SK-N-SH (cell line): ENCODE data around the gene USP40. TPM values are rescaled to one million over a fixed set of nuclear protein-coding genes. Genes with fewer than 3 reads are reported as not detected.

Experiments
- CTCF ChIA-PET: fragments of 300-600, 350-600 bp; formaldehyde crosslinking; extraction: SDS; loops from one replicate; lab custom pipeline; 2021; lab: Yijun Ruan, JAX
- POLR2A ChIA-PET: fragments of 350-600 bp; sonication (Branson Sonifier 250); formaldehyde crosslinking; extraction: SDS; loops from one replicate; lab custom pipeline; 2020; ENCODE audit warnings: antibody characterized with exemption, inconsistent platforms; lab: Yijun Ruan, JAX
- DNase-seq: peaks from one replicate; pipeline ENCODE4 v3.0.0; 2012
- H2AFZ ChIP-seq: fragments of 200-600 bp; sonication (generic); 2 replicates; pipeline ENCODE4 v1.8.1; 2016; ENCODE audit warnings: antibody characterized with exemption, mild to moderate bottlenecking, low read depth
- H3F3A ChIP-seq: fragments of 200-600 bp; sonication (generic); replicated peaks from 2 replicates; pipeline ENCODE3; 2016; ENCODE audit warnings: antibody characterized with exemption, mild to moderate bottlenecking; ENCODE audit not compliant: insufficient read depth
- H3K27ac ChIP-seq, 2 experiments: fragments of 200-500 bp in 1 of 2; fragments of 200-600 bp in 1 of 2; sonication (Bioruptor generic) in 1 of 2; sonication (generic), shearing (Covaris generic) in 1 of 2; 2 replicates each; pipeline versions ENCODE4 v1.5.1 to v1.6.1; 2014 to 2016; ENCODE audit warnings: low read depth in 2 of 2, inconsistent platforms in 1 of 2, low read length in 1 of 2, mild to moderate bottlenecking in 1 of 2, mixed read lengths in 1 of 2
- H3K27me3 ChIP-seq: fragments of 200-600 bp; sonication (generic), shearing (Covaris generic); 2 replicates; pipeline ENCODE4 v1.6.1; 2016; ENCODE audit warnings: mixed run types; ENCODE audit not compliant: insufficient read depth
- H3K36me3 ChIP-seq, 2 experiments: fragments of 200-500 bp in 1 of 2; fragments of 200-600 bp in 1 of 2; sonication (Bioruptor generic) in 1 of 2; sonication (generic) in 1 of 2; replicated peaks in 1 of 2; 2 replicates each; pipeline versions ENCODE3 to v1.5.1; 2014 to 2016; ENCODE audit warnings: low read length in 1 of 2, mild to moderate bottlenecking in 1 of 2; ENCODE audit not compliant: insufficient read depth in 2 of 2, control insufficient read depth in 1 of 2
- H3K4me1 ChIP-seq, 2 experiments: fragments of 200-500 bp in 1 of 2; fragments of 200-600 bp in 1 of 2; sonication (Bioruptor generic) in 1 of 2; sonication (generic), shearing (Covaris generic) in 1 of 2; 2 replicates each; pipeline versions ENCODE4 v1.5.1 to v1.6.1; 2014 to 2016; ENCODE audit warnings: low read depth in 1 of 2, low read length in 1 of 2, mixed run types in 1 of 2; ENCODE audit not compliant: insufficient read depth in 2 of 2, control insufficient read depth in 1 of 2
- H3K4me2 ChIP-seq: fragments of 200-600 bp; sonication (generic), shearing (Covaris generic); 2 replicates; pipeline ENCODE4 v1.6.1; 2017; ENCODE audit warnings: mixed run types
- H3K4me3 ChIP-seq, 2 experiments: fragments of 200-500 bp in 1 of 2; fragments of 200-600 bp in 1 of 2; sonication (Bioruptor generic) in 1 of 2; sonication (generic), shearing (Covaris generic) in 1 of 2; 2 replicates each; pipeline versions ENCODE4 v1.5.1 to v1.8.1; 2014 to 2016; ENCODE audit warnings: low read depth in 2 of 2, inconsistent platforms in 1 of 2, low read length in 1 of 2, mild to moderate bottlenecking in 1 of 2, mixed read lengths in 1 of 2, moderate library complexity in 1 of 2
- H3K79me2 ChIP-seq: fragments of 200-600 bp; sonication (generic); 2 replicates; pipeline ENCODE4 v1.8.1; 2017; ENCODE audit warnings: mild to moderate bottlenecking; ENCODE audit not compliant: insufficient read depth
- H3K9ac ChIP-seq: fragments of 200-600 bp; sonication (generic); 2 replicates; pipeline ENCODE4 v1.6.1; 2017; ENCODE audit warnings: mixed run types
- H3K9me2 ChIP-seq: fragments of 200-600 bp; sonication (generic); 2 replicates; pipeline ENCODE4 v1.6.1; 2017; ENCODE audit warnings: mixed run types
- H3K9me3 ChIP-seq: fragments of 200-600 bp; sonication (generic); 2 replicates; pipeline ENCODE4 v1.6.1; 2017; ENCODE audit warnings: mixed run types, mild to moderate bottlenecking, moderate library complexity
- H4K20me1 ChIP-seq: fragments of 200-600 bp; sonication (generic); 2 replicates; pipeline ENCODE4 v1.6.1; 2017; ENCODE audit warnings: mild to moderate bottlenecking, mixed run types; ENCODE audit not compliant: insufficient read depth
- CHD2 ChIP-seq: fragments of 150-350 bp; IDR thresholded peaks from 2 replicates; pipeline ENCODE4 v1.6.1; 2018; ENCODE audit warnings: low read length; ENCODE audit not compliant: partially characterized antibody
- EZH2phosphoT487 ChIP-seq: fragments of 200-600 bp; sonication (generic); IDR thresholded peaks from 2 replicates; pipeline ENCODE4 v1.6.1; 2017; ENCODE audit warnings: low read depth, mixed run types, mild to moderate bottlenecking, antibody characterized with exemption, moderate library complexity, borderline replicate concordance
- FOXM1 ChIP-seq: IDR thresholded peaks from 2 replicates; pipeline ENCODE4 v1.4.0; 2012; ENCODE audit warnings: low read depth, mild to moderate bottlenecking
- GABPA ChIP-seq: IDR thresholded peaks from 2 replicates; pipeline ENCODE4 v1.4.0; 2012; ENCODE audit warnings: low read depth, mild to moderate bottlenecking
- MXI1 ChIP-seq: IDR thresholded peaks from 2 replicates; pipeline ENCODE4 v1.6.1; 2012; ENCODE audit warnings: mild to moderate bottlenecking, low read depth, low read length, improper control_type of control experiment
- SIN3A ChIP-seq: IDR thresholded peaks from 2 replicates; pipeline ENCODE4 v1.6.1; 2012; ENCODE audit warnings: low read depth, mild to moderate bottlenecking, low read length, moderate library complexity, borderline replicate concordance
- SMC3 ChIP-seq: IDR thresholded peaks from 2 replicates; pipeline ENCODE4 v1.6.1; 2012; ENCODE audit warnings: low read depth, low read length, improper control_type of control experiment
- TEAD4 ChIP-seq: IDR thresholded peaks from 2 replicates; pipeline ENCODE4 v1.4.0; 2012; ENCODE audit warnings: mild to moderate bottlenecking, borderline replicate concordance; ENCODE audit not compliant: insufficient read depth
- WGBS: methylation state at CpG from one replicate; pipeline ENCODE4 v1.1.6; 2017; ENCODE audit warnings: low lambda C conversion rate; 5-methylcytosine and 5-hydroxymethylcytosine counted together
- polyA plus RNA-seq, 3 experiments: library from polyadenylated mRNA; depleted of rRNA; stranded (reverse); fragments of >200 nt; gene quantifications; 2 replicates each; pipeline ENCODE4 v1.2.3, GENCODE V29; 2012
- TF ChIP-seq, protein P1 (sequence below): IDR thresholded peaks from 2 replicates; pipeline ENCODE4 v1.4.0; 2012; ENCODE audit warnings: low read depth, borderline replicate concordance
- TF ChIP-seq, protein P2 (sequence below): IDR thresholded peaks from 2 replicates; pipeline ENCODE4 v1.6.1; 2012; ENCODE audit warnings: mild to moderate bottlenecking, low read depth, low read length, moderate library complexity

Gene USP40
- polyA plus RNA-seq, 1 of the 3 experiments (the other 2 are of a cell fraction), result 37.0 TPM

DNA sequence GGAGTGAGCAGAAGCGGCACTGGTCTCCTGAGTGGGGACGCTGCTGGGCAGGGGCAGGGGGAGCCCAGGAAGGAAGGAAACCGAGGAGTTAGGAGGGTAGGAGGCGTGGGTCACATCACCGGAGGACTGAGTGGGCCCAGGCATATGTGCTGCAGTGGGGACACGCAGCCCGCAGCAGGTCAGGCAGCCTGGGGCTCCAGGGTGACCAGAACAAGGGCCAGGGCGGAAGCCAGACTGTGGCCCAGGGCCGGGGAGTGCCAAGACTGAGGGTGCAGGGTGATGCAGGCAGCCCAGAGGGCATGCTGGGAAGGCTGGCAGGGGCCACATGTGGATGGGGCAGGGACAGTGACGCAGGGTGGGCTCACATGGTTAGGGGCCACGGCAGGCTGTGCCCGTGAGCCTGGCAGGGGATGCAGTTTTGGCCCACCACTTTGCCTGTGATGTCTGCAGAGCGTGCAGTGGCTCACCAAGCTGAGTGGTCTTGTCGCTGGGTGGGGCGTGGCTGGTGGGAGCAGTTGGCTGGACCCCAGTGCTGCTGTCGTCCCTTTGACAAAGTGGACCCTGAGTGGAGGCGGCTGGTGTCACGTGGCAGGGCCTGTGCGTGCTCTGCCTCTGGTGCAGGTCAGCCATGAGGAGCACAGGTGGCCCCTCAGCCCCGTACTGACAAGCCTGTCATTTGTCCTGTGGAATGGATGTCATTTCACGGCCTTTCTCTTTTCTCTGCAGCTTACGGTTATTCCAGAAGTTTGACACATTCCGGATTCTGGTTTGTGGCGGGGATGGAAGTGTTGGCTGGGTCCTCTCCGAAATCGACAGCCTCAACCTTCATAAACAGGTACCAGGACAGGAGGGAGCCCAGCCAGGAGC lies 125.2 kb downstream of the USP40 start:
- Histone ChIP-seq H3K79me2 (peaks cover 8% of the 10 kb centered on the region; the same call in 1 of the 2 replicates), H3K9me3 (no peaks in the 10 kb centered on the region), H3K9ac (no peak overlapping the region), H3K4me2 (no peak overlapping the region), H4K20me1 (no peaks in the 10 kb centered on the region), H3K36me3 (peaks cover 5 to 28% of the 10 kb centered on the region in 2 experiments), H3K4me3 (no peak overlapping the region), H2AFZ (no peak overlapping the region), H3K9me2 (no peaks in the 10 kb centered on the region), H3F3A (no peaks in the 10 kb centered on the region), H3K27ac (no peak overlapping the region), H3K4me1 (no peaks in the 10 kb centered on the region), H3K27me3 (no peaks in the 10 kb centered on the region)
- TF ChIP-seq, protein P1, sequence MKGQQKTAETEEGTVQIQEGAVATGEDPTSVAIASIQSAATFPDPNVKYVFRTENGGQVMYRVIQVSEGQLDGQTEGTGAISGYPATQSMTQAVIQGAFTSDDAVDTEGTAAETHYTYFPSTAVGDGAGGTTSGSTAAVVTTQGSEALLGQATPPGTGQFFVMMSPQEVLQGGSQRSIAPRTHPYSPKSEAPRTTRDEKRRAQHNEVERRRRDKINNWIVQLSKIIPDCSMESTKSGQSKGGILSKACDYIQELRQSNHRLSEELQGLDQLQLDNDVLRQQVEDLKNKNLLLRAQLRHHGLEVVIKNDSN, result no peak
- TF ChIP-seq SMC3, result no peak
- no peak for TF ChIP-seq EZH2phosphoT487
- TF ChIP-seq GABPA, result no peak
- no peak for TF ChIP-seq CHD2
- no peak for TF ChIP-seq TEAD4
- no peak for TF ChIP-seq FOXM1
- DNase-seq, result no peak
- CTCF ChIA-PET, result interaction anchor here (1.3 to 2.9 kb wide), 2 partner anchors 32 to 104 kb away, joined by 3 to 18 read pairs; no protein-coding TSS in a partner anchor
- POLR2A ChIA-PET, result no interaction called here
- WGBS, result 93% methylated on average over 16 of the region's 26 CpGs

DNA sequence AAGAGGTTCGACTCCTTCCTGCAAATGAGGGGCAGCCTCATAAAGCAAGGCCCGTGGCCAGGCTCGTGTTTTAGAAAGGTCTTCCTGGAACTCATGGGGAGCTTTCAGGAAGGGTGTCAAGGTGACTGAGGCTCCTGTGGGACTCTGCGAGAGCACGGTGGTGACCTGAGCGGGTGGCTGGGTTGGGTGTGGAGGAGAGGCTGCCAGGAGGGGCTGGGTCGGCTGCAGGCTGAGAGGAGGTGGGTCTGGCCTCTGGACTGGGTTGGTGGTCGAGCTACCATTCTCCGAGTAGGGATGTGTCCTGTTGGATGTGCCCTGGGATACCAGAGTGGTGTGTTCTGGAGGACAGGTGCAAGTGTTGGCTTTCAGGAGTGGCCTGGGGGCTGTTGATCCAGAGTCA lies 125.9 kb downstream of the USP40 start:
- Histone ChIP-seq H3K27me3 (no peaks in the 10 kb centered on the region), H3K4me3 (no peak overlapping the region), H3K9ac (no peak overlapping the region), H3K79me2 (peaks cover 8% of the 10 kb centered on the region; the same call in 1 of the 2 replicates), H2AFZ (no peak overlapping the region), H3K4me1 (no peaks in the 10 kb centered on the region), H3K9me3 (no peaks in the 10 kb centered on the region), H3K4me2 (no peak overlapping the region), H3K9me2 (no peaks in the 10 kb centered on the region), H4K20me1 (no peaks in the 10 kb centered on the region), H3F3A (no peaks in the 10 kb centered on the region), H3K27ac (no peak overlapping the region), H3K36me3 (peaks cover 5 to 26% of the 10 kb centered on the region in 2 experiments)
- TF ChIP-seq MXI1, result no peak
- TF ChIP-seq, protein P2, sequence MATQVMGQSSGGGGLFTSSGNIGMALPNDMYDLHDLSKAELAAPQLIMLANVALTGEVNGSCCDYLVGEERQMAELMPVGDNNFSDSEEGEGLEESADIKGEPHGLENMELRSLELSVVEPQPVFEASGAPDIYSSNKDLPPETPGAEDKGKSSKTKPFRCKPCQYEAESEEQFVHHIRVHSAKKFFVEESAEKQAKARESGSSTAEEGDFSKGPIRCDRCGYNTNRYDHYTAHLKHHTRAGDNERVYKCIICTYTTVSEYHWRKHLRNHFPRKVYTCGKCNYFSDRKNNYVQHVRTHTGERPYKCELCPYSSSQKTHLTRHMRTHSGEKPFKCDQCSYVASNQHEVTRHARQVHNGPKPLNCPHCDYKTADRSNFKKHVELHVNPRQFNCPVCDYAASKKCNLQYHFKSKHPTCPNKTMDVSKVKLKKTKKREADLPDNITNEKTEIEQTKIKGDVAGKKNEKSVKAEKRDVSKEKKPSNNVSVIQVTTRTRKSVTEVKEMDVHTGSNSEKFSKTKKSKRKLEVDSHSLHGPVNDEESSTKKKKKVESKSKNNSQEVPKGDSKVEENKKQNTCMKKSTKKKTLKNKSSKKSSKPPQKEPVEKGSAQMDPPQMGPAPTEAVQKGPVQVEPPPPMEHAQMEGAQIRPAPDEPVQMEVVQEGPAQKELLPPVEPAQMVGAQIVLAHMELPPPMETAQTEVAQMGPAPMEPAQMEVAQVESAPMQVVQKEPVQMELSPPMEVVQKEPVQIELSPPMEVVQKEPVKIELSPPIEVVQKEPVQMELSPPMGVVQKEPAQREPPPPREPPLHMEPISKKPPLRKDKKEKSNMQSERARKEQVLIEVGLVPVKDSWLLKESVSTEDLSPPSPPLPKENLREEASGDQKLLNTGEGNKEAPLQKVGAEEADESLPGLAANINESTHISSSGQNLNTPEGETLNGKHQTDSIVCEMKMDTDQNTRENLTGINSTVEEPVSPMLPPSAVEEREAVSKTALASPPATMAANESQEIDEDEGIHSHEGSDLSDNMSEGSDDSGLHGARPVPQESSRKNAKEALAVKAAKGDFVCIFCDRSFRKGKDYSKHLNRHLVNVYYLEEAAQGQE, result no peak
- TF ChIP-seq GABPA, result no peak
- TF ChIP-seq SIN3A, result no peak
- WGBS, result 95% methylated on average over 7 of the region's 9 CpGs
- no peak for DNase-seq
- POLR2A ChIA-PET, result no interaction called here
- CTCF ChIA-PET, result interaction anchor here (1.0 to 1.3 kb wide), 2 partner anchors 32 to 186 kb away, joined by 3 read pairs; no protein-coding TSS in a partner anchor
